Measurements from ENCODE around the gene PLET1.

DNA sequence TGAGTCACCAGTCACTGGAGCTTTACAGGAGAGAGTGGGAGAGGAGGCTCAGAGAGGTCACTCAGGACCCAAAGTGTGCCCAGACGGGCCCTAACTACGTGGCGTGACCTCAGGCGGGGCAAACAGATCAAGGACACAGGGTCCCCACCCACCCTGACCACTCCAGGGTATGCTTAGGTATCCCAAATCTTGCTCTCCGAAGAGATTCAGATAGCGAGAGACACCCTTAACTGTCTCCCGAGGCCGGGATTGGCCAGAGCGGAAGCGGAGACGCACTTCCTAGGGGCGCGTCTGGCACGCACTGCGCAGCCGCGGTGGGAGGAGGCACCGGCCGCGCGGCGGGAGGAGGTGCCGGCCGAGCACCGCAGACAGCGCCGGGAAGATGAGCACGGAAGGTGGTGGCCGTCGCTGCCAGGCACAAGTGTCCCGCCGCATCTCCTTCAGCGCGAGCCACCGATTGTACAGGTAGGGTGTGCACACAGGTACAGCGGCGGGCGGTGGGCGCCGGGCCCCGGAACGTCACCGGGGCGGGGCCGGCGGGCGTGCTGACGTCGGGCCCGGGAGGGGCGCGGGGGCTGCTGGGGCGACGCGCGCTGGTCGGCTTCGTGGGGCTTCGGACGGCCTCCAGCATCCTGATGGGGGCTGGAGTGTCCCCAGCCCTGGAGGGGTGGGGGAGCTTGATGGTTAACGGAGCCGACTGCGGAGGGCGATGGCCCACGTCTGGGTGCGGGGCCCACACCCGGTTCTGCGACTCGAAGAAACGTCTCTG is 34.4 kb downstream of the PLET1 start, which contains the start of gene PTS:
- TF ChIP-seq, protein P1, sequence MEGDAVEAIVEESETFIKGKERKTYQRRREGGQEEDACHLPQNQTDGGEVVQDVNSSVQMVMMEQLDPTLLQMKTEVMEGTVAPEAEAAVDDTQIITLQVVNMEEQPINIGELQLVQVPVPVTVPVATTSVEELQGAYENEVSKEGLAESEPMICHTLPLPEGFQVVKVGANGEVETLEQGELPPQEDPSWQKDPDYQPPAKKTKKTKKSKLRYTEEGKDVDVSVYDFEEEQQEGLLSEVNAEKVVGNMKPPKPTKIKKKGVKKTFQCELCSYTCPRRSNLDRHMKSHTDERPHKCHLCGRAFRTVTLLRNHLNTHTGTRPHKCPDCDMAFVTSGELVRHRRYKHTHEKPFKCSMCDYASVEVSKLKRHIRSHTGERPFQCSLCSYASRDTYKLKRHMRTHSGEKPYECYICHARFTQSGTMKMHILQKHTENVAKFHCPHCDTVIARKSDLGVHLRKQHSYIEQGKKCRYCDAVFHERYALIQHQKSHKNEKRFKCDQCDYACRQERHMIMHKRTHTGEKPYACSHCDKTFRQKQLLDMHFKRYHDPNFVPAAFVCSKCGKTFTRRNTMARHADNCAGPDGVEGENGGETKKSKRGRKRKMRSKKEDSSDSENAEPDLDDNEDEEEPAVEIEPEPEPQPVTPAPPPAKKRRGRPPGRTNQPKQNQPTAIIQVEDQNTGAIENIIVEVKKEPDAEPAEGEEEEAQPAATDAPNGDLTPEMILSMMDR (IDR thresholded peaks at IDR 0.05; ENCODE audit: borderline replicate concordance, extremely low read depth, low read length, poor library complexity, severe bottlenecking) = no peak
- TF ChIP-seq EZH2 (IDR thresholded peaks at IDR 0.05; ENCODE audit: borderline replicate concordance, low read depth, low read length, severe bottlenecking) = no peak

All from DND-41 (cell line).